ENCODE measurements around the gene DNM3.

DNM3 gene

DNA sequence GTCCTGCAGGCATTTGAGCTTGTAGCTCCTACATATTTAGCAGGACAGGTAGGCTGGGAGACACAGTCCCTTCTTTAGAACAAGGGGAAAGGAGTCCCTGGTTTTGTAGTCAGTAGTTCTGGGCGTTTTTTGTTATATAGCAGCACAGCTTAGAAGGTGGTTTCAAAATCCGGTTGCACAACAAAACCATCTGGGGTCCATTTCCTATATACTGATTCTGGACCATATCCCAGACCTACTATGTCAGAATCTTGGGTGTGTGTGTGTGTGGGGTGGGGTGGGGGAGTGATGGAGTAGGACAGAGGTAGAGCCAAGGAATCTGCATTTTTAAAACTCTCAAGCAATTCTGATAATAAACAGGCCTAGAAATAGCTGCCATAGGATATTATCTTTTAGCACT is 38.3 kb upstream of the DNM3 start:
- in situ Hi-C loops (cut with MboI; ENCODE audit: low pct_unique_long_range_greater_than_20kb, low sequenced_read_pairs, unreplicated experiment): loop anchor here (25.0 kb wide), 1 partner anchor 609 kb away; the partner anchor contains the start of gene C1orf105
- no peak for DNase-seq (ENCODE audit: low spot score)
- TF ChIP-seq CTCF (IDR thresholded peaks at IDR 0.05; ENCODE audit: extremely low read depth, insufficient read depth, missing control alignments): no peak

DNA sequence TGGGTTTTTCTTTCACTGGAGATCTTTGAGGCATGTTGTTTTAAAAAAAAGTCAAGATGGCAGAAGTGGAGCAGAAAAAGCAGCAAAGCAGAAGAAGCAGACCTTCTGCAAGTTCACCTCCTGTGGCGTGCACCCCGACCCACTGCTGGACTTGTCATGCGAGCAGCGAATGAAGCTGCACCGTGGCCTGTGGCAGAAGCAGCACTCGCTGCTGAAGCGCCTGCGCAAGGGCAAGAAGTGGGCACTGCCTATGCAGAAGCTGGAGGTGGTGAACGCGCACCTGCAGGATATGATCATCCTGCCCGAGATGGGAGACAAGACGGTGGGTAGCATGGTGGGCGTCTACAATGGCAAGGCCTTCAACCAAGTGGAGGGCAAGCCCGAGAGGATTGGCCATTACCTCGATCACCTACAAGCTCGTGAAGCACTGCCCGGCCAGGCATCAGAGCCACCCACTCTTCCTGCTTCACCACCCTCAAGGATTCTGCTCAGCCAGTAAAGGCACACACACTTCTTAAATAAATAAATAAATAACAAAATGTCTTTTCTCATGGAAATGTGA is 37.8 kb upstream of the DNM3 start:
- no peak for TF ChIP-seq CTCF (IDR thresholded peaks at IDR 0.05; ENCODE audit: extremely low read depth, insufficient read depth, missing control alignments)
- in situ Hi-C loops (cut with MboI; ENCODE audit: low pct_unique_long_range_greater_than_20kb, low sequenced_read_pairs, unreplicated experiment): loop anchor here (25.0 kb wide), 1 partner anchor 609 kb away; the partner anchor contains the start of gene C1orf105
- DNase-seq (ENCODE audit: low spot score): no peak

- in situ Hi-C loops (cut with MboI; ENCODE audit: low pct_unique_long_range_greater_than_20kb, low sequenced_read_pairs, unreplicated experiment): loop anchor here (25.0 kb wide), 1 partner anchor 607 kb away; the partner anchor contains the start of gene C1orf105
- DNase-seq (ENCODE audit: low spot score): no peak
- no peak for TF ChIP-seq CTCF (IDR thresholded peaks at IDR 0.05; ENCODE audit: extremely low read depth, insufficient read depth, missing control alignments)
Measured at GRCh38 chr1:171805395-171806115, 35.7 kb upstream of the DNM3 start.

DNA sequence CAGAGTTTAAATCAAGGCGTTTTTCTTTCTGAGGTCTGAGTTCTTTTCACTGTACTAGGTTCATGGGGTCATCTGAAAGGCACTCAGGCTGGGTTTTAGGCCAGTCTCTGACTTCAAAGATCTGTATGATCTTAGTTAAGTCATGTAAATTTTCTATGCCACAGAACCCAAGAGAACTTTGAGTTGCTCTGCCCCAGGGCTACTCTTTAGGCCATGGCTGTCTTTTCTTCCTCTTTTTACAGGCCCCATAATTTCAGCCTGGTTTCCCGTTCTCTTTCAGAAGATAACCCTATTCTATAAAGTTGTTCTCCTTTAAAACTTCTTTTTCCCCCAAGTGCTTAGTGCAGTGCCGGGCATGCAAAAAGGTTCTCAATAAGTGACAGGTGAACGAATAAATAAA is 33.7 kb upstream of the DNM3 start:
- DNase-seq (ENCODE audit: low spot score): no peak
- in situ Hi-C loops (cut with MboI; ENCODE audit: low pct_unique_long_range_greater_than_20kb, low sequenced_read_pairs, unreplicated experiment): loop anchor here (25.0 kb wide), 1 partner anchor 605 kb away; the partner anchor contains the start of gene C1orf105
- TF ChIP-seq CTCF (IDR thresholded peaks at IDR 0.05; ENCODE audit: extremely low read depth, insufficient read depth, missing control alignments): no peak

DNA sequence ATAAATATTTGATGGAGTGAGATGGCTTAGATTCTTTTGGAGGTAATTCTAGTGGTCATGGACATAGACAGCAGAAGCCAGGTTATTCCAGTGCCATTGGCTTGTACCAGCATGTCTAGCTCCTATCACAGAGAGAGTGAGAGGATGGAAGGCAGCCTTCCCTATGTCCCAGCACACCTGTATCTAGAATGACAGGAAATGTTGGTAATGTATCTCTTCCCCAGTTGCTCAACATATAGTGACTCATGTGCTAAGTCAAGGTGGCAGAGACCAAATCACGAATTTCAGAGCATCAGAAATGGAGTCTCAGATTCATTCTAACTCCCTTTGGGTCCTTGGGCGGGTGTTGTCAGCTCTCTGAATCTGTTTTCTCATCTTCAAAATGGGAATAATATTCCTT is 31.5 kb upstream of the DNM3 start:
- in situ Hi-C loops (cut with MboI; ENCODE audit: low pct_unique_long_range_greater_than_20kb, low sequenced_read_pairs, unreplicated experiment): loop anchor here (25.0 kb wide), 1 partner anchor 602 kb away; the partner anchor contains the start of gene C1orf105
- no peak for DNase-seq (ENCODE audit: low spot score)
- no peak for TF ChIP-seq CTCF (IDR thresholded peaks at IDR 0.05; ENCODE audit: extremely low read depth, insufficient read depth, missing control alignments)

DNA sequence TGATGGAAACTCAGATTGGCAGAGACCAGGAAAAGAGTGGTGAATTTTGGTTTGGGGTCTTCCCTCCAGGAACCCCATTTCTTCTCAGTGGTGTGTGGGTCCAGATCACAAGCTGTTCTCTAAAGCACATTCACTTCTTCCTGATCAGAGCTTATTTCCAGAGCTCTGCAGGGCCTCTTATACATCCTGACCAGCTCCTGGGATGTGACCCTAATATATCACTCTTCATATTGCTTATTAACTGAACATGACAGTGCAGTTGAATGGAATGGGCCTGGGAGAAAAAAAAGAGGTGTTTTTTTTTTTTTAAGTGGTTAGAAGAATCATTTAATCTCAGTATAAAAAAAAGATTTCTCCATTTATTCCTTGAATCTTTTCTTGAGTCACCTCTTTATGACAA is 29.6 kb upstream of the DNM3 start:
- in situ Hi-C loops (cut with MboI; ENCODE audit: low pct_unique_long_range_greater_than_20kb, low sequenced_read_pairs, unreplicated experiment): loop anchor here (25.0 kb wide), 1 partner anchor 601 kb away; the partner anchor contains the start of gene C1orf105
- no peak for DNase-seq (ENCODE audit: low spot score)
- no peak for TF ChIP-seq CTCF (IDR thresholded peaks at IDR 0.05; ENCODE audit: extremely low read depth, insufficient read depth, missing control alignments)

Data from GM13977 (cell line).